GM21529 (cell line): ENCODE measurements around the gene SPECC1.
"Not testable (repeated sequence)": the region's sequence is repeated elsewhere in the genome, so short reads cannot be mapped to it uniquely, and the experiment has no call there.

Experiments
- ATAC-seq: cut with Tn5 transposase; IDR thresholded peaks from one replicate; pipeline ENCODE4 v1.9.1; 2021; ENCODE audit not compliant: unreplicated experiment

Gene SPECC1

DNA sequence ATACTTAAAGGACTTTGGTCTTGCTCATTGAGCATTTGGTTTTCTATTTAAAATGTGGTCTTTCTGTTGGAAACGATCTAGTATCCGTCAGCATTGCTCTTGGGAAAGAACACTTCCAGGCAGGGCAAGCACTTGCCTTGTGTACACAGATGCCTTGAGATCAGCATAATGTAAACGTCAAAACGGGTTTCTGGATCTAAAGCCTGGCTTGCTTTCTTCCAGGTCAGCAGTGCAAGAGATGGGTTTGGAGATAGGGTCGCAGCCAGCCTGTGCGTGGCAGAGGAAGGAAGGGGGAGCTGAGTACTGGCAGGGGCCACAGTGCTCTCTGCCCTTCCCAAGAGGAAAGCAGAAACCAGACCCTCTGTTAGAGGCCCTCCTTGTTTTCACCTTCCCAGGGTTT is 282.7 kb downstream of the SPECC1 start:
- no peak for ATAC-seq

- no peak for ATAC-seq
Measured at GRCh38 chr17:20293501-20293900, 284.3 kb downstream of the SPECC1 start.

DNA sequence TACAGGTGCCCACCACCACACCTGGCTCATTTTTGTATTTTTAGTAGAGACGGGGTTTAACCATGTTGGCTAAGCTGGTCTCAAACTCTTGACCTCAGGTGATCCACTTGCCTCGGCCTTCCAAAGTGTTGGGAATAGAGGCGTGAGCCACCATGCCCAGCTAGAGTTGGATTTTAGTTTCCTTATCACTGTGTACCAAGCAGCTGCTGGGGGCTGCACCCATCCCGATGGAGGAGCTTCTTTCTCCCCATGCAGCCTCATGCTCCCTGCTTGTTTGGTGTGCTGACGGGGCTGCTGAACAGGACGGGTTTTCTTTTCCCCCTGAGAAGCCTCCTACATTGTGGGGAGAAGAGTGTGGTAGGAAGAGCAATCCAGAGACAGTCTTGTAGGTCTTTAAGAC is 285.0 kb downstream of the SPECC1 start:
- ATAC-seq, result no peak

DNA sequence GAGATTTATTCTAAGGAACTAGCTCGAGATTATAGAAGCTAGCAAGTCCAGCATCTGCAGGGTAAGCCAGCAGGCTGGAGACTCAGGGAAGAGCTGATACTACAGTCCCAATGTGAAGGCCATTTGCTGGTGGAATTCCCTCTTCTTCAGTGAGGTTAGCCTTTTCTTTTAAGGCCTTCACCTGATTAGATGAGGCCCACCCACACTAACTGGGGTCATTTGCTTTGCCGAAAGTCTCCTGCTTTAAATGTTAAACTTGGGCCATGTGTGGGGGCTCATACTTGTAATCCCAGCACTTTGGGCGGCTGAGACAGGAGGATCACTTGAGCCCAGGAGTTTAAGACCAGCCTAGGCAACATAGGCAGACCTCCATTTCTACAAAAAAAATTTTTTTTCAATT is 289.9 kb downstream of the SPECC1 start:
- no peak for ATAC-seq

DNA sequence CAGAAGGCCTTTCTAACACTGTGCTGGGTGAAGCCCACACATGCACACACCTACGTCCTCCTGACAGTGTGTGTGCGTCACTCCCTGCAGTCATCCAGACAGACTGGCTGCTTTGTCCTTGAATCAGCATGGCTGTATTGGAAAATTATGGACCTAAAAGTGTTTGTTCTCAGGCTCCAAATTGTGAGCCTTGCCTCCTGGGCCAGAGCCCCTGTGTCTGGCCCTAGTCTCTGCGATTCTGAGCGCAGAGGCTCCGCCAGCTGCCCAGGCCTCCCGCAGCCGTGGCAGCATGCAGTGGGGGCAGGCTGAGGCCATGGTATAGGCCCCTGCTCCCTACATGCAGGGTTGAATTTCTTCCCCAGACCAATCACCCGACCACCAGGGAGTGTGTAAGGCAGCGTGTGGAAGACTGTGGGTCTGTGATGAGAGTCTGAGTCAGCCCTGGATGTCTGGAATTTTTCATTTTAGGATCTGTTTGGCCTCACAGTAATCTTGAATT is 291.3 kb downstream of the SPECC1 start:
- ATAC-seq, result no peak

DNA sequence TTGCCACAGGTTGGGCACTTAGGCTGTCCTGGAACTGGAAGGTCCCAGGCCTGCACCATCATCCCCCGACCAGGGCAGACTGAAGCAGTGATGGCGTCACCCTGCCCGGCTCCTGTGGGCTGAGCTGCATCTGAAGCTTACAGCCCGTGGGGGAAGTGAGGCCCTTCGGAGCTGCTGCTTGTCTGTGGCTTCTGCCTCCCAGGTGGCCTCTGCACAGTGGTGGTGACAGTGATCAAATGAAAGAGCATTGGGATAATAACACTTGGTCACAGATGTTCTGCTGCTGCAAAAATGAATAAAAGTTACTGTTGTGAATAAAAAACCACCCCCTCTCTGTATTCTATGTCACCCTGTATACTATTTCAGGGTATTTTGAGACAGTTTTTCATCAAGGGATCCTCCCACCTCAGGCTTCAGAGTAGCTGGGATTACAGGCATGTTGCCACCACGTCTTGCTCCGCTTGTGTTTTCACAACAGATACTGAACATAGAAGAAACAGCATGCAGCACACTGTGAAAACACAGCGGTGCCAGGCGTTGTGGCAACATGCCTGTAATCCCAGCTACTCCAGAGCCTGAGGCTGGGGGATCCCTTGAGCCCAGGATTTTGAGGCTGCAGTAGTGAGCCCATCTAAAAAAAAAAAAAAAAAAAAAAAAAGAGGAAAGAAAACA is 293.2 kb downstream of the SPECC1 start:
- ATAC-seq, result no peak

DNA sequence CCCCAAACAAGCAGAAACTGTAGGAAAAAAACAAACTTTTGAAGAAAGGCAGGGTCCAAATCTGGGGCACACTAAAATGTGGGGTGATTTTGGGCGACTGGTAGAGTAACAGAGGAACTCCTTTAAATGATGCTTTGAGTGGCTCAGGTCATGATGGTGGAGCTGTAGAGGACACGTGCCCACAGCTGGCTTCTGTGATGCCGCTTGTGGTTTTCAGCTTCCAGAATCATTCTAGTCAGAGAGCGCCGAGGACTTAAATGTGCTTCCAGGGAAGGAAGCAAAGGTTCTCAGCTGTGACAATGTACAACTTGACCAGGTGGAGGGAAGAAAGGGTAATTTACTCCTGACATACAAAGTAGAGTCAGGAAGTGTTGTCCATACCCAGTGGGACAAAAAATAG is 295.8 kb downstream of the SPECC1 start:
- no peak for ATAC-seq

GRCh38 chr17:20306924-20307323 is 297.8 kb downstream of the SPECC1 start:
- ATAC-seq, result no peak

DNA sequence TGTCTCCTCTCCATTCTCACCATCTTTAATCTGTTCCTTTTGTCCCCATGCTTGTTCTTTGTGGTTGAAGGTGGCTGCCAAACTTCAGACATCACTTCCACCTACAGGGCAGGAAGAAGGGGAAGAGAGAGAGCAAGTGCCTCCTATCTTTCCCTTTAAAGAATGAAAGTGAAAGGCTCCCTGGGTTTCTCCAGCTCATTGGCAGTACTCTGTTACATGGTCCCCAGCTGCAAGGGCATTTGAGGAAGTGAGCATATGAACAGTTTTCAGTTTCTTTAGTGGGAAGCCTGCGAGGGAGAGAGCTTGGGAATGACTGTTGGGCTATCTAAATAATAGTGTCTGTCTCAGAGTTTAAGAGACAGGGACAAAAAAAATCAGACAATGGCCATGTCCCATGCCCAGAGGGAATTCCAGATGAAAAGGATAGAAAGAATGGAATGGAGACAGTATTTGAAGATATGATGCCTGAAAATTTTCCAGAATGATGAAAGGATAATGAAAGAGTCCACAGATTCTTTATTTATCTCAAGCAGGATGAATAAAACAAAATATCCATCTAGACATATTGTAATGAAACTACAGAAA is 298.3 kb downstream of the SPECC1 start:
- no peak for ATAC-seq

- no peak for ATAC-seq
Measured at GRCh38 chr17:20310481-20310880, 301.3 kb downstream of the SPECC1 start.

DNA sequence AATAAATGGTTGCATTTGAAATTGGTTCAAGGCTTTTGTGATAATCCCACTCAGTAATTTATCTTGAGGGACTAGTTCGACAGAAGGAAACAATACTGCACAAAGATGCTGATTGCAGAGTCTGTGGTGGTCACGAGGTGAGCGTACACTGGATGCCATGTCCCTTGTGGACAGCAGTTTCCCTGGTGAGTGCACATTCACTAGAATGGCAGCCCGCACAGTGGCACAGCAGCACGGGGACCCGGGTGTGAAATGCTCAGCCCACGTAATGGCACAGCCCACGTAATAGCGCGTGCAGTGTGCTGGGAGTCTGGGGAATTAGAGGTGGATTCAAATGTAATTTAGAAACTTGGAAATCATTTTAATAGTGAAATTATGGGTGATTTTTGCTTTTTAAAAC is 304.1 kb downstream of the SPECC1 start:
- ATAC-seq, result no peak

DNA sequence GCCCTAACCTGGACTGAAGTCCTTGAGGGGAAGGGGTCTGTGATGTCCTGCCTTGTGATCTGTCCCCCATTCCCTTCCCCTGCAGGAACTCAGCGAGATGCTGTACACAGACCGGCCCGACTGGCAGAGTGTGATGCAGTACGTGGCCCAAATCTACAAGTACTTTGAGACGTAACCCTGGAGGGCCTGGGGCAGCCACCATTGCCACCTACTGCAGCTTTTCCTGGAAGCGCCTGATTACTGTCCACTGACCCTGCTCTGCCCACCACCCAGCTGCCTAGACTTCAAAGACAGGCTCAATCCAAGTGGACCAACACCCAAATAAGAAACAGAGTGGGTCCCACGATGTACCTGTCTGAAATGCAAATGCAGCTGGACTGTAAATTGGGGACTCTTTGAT is 304.7 kb downstream of the SPECC1 start:
- no peak for ATAC-seq

DNA sequence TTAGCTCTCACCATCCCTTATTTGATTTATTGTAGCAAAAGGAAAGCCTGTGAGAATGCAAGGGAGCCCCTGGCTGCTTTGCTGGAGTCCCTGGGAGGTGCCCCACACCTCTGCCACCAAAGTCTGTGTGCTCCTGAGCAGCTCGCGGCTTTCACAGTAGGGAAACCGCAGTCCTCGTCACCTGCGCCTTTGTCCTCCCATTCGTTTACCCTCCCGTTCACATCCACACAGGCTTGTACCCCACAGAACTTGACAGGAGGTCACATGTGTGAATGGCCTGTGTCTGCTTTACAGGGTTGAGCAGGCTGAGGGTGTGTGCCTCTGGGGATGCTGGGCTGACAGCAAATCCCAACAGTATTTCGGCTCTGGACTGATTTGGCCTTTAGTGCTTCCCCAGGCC is 305.7 kb downstream of the SPECC1 start:
- ATAC-seq, result no peak

DNA sequence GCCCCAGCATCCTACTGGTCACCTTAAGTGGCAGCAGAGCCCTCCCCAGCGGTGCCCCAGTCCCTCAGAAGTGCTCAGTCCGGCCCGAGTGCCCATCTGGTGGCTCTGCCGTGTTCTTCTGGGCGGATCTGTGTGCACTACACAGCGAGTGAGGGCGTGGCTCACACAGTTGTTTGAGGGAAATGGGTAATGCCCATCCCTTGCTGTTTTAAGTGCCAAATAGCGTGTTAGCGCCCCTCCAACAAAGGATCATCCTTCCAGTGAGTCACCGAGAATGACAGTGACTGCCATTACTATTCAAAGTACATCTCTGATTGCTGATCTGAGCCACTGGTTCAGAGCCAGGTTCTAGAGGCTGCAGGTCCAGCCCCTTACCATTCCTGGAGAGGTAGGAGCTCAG is 306.2 kb downstream of the SPECC1 start:
- ATAC-seq, result no peak

DNA sequence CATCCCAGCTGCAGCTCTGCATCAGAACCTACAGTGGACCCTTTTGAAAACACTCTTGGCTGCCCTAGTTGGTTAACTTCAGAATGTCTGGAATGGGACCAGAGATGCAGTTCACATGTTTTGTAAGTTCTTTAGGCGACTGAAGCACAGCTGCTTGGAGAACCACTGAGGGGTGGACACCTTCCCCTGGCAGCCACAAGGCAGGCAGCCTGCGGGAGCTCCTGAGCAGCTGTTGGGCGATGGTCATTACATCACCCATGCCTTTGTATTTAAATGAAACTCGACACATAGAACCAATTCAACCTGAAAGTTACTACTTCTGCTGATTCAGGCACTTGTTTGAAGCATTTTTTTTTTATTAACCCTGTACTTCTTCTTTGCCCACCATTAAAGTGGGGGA is 306.7 kb downstream of the SPECC1 start:
- ATAC-seq, result no peak

- ATAC-seq, result peak; percentile 55
Measured at GRCh38 chr17:20320535-20321229, 311.5 kb downstream of the SPECC1 start.

GRCh38 chr17:20321357-20321756 is 312.2 kb downstream of the SPECC1 start:
- ATAC-seq, result not testable (repeated sequence)

- not testable (repeated sequence) for ATAC-seq
Measured at GRCh38 chr17:20327739-20328138, 318.6 kb downstream of the SPECC1 start.

DNA sequence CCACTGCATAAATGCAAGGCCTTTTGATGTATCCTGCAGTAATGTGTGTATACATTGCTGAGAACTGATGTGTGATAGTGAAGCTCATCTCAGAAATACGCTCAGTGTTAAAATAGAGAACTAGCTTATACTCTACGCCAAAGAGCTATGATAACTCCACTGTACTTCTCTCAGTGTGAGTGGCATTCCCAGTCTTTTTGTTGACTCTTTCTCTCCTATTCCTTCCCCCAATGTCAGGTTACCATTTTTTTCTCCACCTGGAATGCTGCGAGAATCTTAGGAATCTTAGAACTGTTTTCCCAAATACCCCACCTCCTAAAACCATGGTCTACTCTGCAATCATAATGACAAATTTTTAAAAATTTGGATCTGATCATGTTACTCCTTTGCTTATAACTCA is 342.2 kb downstream of the SPECC1 start:
- ATAC-seq, result not testable (repeated sequence)

- ATAC-seq, result not testable (repeated sequence)
Measured at GRCh38 chr17:20352567-20352966, 343.4 kb downstream of the SPECC1 start.

DNA sequence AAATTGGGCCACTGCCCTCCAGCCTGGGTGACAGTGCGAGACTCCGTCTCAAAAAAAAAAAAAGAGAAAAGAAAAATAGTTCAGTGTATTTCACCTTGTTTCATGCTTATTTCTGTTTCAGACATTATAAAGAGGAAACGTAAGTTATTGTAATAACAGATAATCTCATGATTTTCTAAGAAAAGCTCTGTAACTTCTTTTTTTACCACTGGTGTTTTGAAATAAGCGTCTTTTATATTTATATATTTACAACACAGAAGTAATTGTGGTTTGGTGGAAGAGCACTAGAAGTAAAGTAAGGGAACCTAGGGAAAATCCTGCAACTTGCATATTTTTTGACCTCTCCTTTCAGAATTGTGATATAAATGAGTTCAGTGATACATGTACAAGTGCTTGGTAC is 354.7 kb downstream of the SPECC1 start:
- not testable (repeated sequence) for ATAC-seq
